Ectodermal cell (in vitro differentiated cells): ENCODE data around the gene FHIT.
"Not testable (repeated sequence)": the region's sequence is repeated elsewhere in the genome, so short reads cannot be mapped to it uniquely, and the experiment has no call there.

ENCODE experiments used
- H3K27ac ChIP-seq: 2 replicates; pipeline ENCODE4 v1.7.0; 2013; ENCODE audit warnings: mild to moderate bottlenecking, low read depth, low read length; ENCODE audit not compliant: insufficient read depth, poor library complexity, severe bottlenecking
- H3K27me3 ChIP-seq: 2 replicates; pipeline ENCODE4 v1.7.0; 2013; ENCODE audit warnings: mild to moderate bottlenecking, low read length; ENCODE audit not compliant: insufficient read depth, control insufficient read depth, poor library complexity, severe bottlenecking
- H3K36me3 ChIP-seq: one replicate; pipeline ENCODE4 v1.7.0; 2013; ENCODE audit warnings: low read length; ENCODE audit not compliant: control insufficient read depth, insufficient read depth
- H3K4me1 ChIP-seq: one replicate; pipeline ENCODE4 v1.7.0; 2013; ENCODE audit warnings: low read length; ENCODE audit not compliant: control insufficient read depth, insufficient read depth
- H3K4me3 ChIP-seq: 2 replicates; pipeline ENCODE4 v1.7.0; 2013; ENCODE audit warnings: low read depth, low read length, control low read depth; ENCODE audit not compliant: insufficient read depth
- H3K9me3 ChIP-seq: 2 replicates; pipeline ENCODE4 v1.7.0; 2013; ENCODE audit warnings: mild to moderate bottlenecking, low read length, moderate library complexity; ENCODE audit not compliant: control insufficient read depth
- WGBS, 2 experiments: methylation state at CpG; one replicate each; pipeline ENCODE4 v1.1.7; 2013; ENCODE audit warnings: missing lambda C conversion rate in 2 of 2; 5-methylcytosine and 5-hydroxymethylcytosine counted together

Gene FHIT

GRCh38 chr3:60539394-60539793 lies 711.9 kb downstream of the FHIT start:
- not testable (repeated sequence) for H3K36me3 ChIP-seq, H3K4me3 ChIP-seq, H3K4me1 ChIP-seq, H3K9me3 ChIP-seq, H3K27me3 ChIP-seq, H3K27ac ChIP-seq
- WGBS, 2 experiments, result 100% methylated on average over 1 of the region's 2 CpGs; no CpG with 5 or more reads in 1 of the 2 experiments

GRCh38 chr3:60536420-60536819 lies 714.8 kb downstream of the FHIT start:
- H3K4me1 ChIP-seq, result no peaks in the 10 kb centered on the region
- 90 to 92% methylated on average over 3 of the region's 3 CpGs for WGBS, 2 experiments
- H3K9me3 ChIP-seq, result no peaks in the 10 kb centered on the region
- H3K27me3 ChIP-seq, result no peaks in the 10 kb centered on the region
- no peak overlapping the region for H3K27ac ChIP-seq
- H3K36me3 ChIP-seq, result no peaks in the 10 kb centered on the region
- H3K4me3 ChIP-seq, result no peak overlapping the region

GRCh38 chr3:60531759-60532158 lies 719.5 kb downstream of the FHIT start:
- 95 to 98% methylated on average over 4 to 5 of the region's 5 CpGs for WGBS, 2 experiments
- H3K4me3 ChIP-seq, result no peak overlapping the region
- no peaks in the 10 kb centered on the region for H3K27me3 ChIP-seq
- no peaks in the 10 kb centered on the region for H3K36me3 ChIP-seq
- no peak overlapping the region for H3K27ac ChIP-seq
- no peaks in the 10 kb centered on the region for H3K4me1 ChIP-seq
- H3K9me3 ChIP-seq, result no peaks in the 10 kb centered on the region

GRCh38 chr3:60528651-60529050 lies 722.6 kb downstream of the FHIT start:
- Histone ChIP-seq H3K36me3 (no peaks in the 10 kb centered on the region), H3K9me3 (no peaks in the 10 kb centered on the region), H3K4me1 (no peaks in the 10 kb centered on the region), H3K27me3 (no peaks in the 10 kb centered on the region), H3K4me3 (no peak overlapping the region), H3K27ac (no peak overlapping the region)
- WGBS, 2 experiments, result 90 to 100% methylated on average over 1 of the region's 1 CpG

- WGBS, 2 experiments, result 96 to 100% methylated on average over 2 of the region's 2 CpGs
- H3K4me1 ChIP-seq, result no peaks in the 10 kb centered on the region
- H3K4me3 ChIP-seq, result no peak overlapping the region
- no peaks in the 10 kb centered on the region for H3K9me3 ChIP-seq
- no peaks in the 10 kb centered on the region for H3K36me3 ChIP-seq
- no peak overlapping the region for H3K27ac ChIP-seq
- no peaks in the 10 kb centered on the region for H3K27me3 ChIP-seq
Observed at GRCh38 chr3:60523536-60523935, 727.7 kb downstream of the FHIT start.

GRCh38 chr3:60517134-60517533 lies 734.1 kb downstream of the FHIT start:
- 90 to 95% methylated on average over 2 to 3 of the region's 3 CpGs for WGBS, 2 experiments
- no peaks in the 10 kb centered on the region for H3K27me3 ChIP-seq
- H3K36me3 ChIP-seq, result no peaks in the 10 kb centered on the region
- no peak overlapping the region for H3K27ac ChIP-seq
- H3K4me1 ChIP-seq, result no peaks in the 10 kb centered on the region
- H3K4me3 ChIP-seq, result no peak overlapping the region
- no peaks in the 10 kb centered on the region for H3K9me3 ChIP-seq

- Histone ChIP-seq H3K27me3 (no peaks in the 10 kb centered on the region), H3K36me3 (no peaks in the 10 kb centered on the region), H3K4me1 (no peaks in the 10 kb centered on the region), H3K4me3 (no peak overlapping the region), H3K27ac (no peak overlapping the region), H3K9me3 (no peaks in the 10 kb centered on the region)
- WGBS, 2 experiments, result 91 to 93% methylated on average over 8 of the region's 8 CpGs
Observed at GRCh38 chr3:60514866-60515265, 736.4 kb downstream of the FHIT start.

GRCh38 chr3:60514085-60514649 lies 737.1 kb downstream of the FHIT start:
- Histone ChIP-seq H3K36me3 (no peaks in the 10 kb centered on the region), H3K27ac (no peak overlapping the region), H3K4me3 (no peak overlapping the region), H3K9me3 (no peaks in the 10 kb centered on the region), H3K27me3 (no peaks in the 10 kb centered on the region), H3K4me1 (no peaks in the 10 kb centered on the region)
- WGBS, 2 experiments, result 90 to 91% methylated on average over 9 of the region's 9 CpGs

GRCh38 chr3:60513241-60513640 lies 738.0 kb downstream of the FHIT start:
- Histone ChIP-seq H3K4me3 (no peak overlapping the region), H3K4me1 (no peaks in the 10 kb centered on the region), H3K27me3 (no peaks in the 10 kb centered on the region), H3K36me3 (no peaks in the 10 kb centered on the region), H3K9me3 (no peaks in the 10 kb centered on the region), H3K27ac (no peak overlapping the region)

GRCh38 chr3:60512506-60512905 lies 738.7 kb downstream of the FHIT start:
- Histone ChIP-seq H3K4me1 (no peaks in the 10 kb centered on the region), H3K27ac (no peak overlapping the region), H3K4me3 (no peak overlapping the region), H3K36me3 (no peaks in the 10 kb centered on the region), H3K27me3 (no peaks in the 10 kb centered on the region), H3K9me3 (no peaks in the 10 kb centered on the region)
- WGBS, 2 experiments, result 93 to 100% methylated on average over 1 of the region's 1 CpG

- Histone ChIP-seq H3K9me3 (no peaks in the 10 kb centered on the region), H3K27ac (no peak overlapping the region), H3K4me1 (no peaks in the 10 kb centered on the region), H3K27me3 (no peaks in the 10 kb centered on the region), H3K4me3 (no peak overlapping the region), H3K36me3 (no peaks in the 10 kb centered on the region)
- 96 to 100% methylated on average over 1 of the region's 2 CpGs for WGBS, 2 experiments
Observed at GRCh38 chr3:60509471-60509870, 741.8 kb downstream of the FHIT start.
